Mammary epithelial cell (primary cell): ENCODE measurements around the gene RBM27.

ENCODE experiments used
- CTCF ChIP-seq, 2 donors: IDR thresholded peaks in 1 of 2; conservative IDR thresholded peaks in 1 of 2; 2 replicates each; pipeline ENCODE4 v1.5.1; 2011 to 2012; ENCODE audit warnings: inconsistent platforms in 2 of 2, low read length in 2 of 2, mild to moderate bottlenecking in 2 of 2, control low read depth in 1 of 2, low read depth in 1 of 2; ENCODE audit not compliant: insufficient read depth in 1 of 2; ENCODE audit errors: extremely low read depth in 1 of 2
- EZH2 ChIP-seq: IDR thresholded peaks from 2 replicates; pipeline ENCODE4 v1.6.1; 2012; ENCODE audit warnings: low read length, inconsistent platforms, borderline replicate concordance

GRCh38 chr5:146185161-146185560, 18.2 kb upstream of the RBM27 start:
- TF ChIP-seq CTCF (conservative IDR thresholded peaks at IDR 0.05 in 1 of 2, IDR thresholded peaks at IDR 0.05 in 1 of 2; ENCODE audit: extremely low read depth in 1 of 2, insufficient read depth in 1 of 2, low read depth in 1 of 2, low read length in 2 of 2): no peak
- TF ChIP-seq EZH2: no peak
